ENCODE measurements around the gene FOXC1. TPM values are rescaled to one million over a fixed set of nuclear protein-coding genes. Genes with fewer than 3 reads are reported as not detected.

FOXC1 gene
- total RNA-seq, 1 donor from 2014 or later: 3.3 TPM

DNA sequence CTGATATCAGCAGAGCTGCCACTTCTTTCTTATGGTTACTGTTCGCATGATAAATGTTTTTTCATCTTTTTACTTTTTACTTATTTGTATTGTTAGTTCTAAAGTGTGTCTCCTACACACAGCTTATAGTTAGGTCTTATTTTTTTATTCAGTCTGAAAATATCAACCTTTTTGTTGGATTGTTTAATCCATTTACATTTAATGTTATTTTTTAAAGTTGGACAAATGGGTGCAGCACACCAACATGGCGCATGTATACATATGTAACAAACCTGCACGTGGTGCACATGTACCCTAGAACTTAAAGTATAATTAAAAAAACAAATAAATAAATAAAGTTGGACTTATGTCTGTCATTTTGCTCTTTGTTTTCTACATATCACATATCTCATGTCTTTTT lies 40.3 kb upstream of the FOXC1 start:
- Mint-ChIP-seq H3K9me3 (ENCODE audit: unreplicated experiment) (peaks cover 8% of the 10 kb centered on the region), H3K4me3 (ENCODE audit: unreplicated experiment) (no peak overlapping the region), H3K4me1 (ENCODE audit: low read depth, unreplicated experiment) (peaks cover 3% of the 10 kb centered on the region), H3K27ac (ENCODE audit: unreplicated experiment) (no peak overlapping the region), H3K27me3 (ENCODE audit: unreplicated experiment) (no peaks in the 10 kb centered on the region), H3K36me3 (ENCODE audit: unreplicated experiment) (peaks cover 34% of the 10 kb centered on the region)
- TF ChIP-seq, protein P1, sequence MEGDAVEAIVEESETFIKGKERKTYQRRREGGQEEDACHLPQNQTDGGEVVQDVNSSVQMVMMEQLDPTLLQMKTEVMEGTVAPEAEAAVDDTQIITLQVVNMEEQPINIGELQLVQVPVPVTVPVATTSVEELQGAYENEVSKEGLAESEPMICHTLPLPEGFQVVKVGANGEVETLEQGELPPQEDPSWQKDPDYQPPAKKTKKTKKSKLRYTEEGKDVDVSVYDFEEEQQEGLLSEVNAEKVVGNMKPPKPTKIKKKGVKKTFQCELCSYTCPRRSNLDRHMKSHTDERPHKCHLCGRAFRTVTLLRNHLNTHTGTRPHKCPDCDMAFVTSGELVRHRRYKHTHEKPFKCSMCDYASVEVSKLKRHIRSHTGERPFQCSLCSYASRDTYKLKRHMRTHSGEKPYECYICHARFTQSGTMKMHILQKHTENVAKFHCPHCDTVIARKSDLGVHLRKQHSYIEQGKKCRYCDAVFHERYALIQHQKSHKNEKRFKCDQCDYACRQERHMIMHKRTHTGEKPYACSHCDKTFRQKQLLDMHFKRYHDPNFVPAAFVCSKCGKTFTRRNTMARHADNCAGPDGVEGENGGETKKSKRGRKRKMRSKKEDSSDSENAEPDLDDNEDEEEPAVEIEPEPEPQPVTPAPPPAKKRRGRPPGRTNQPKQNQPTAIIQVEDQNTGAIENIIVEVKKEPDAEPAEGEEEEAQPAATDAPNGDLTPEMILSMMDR (IDR thresholded peaks at IDR 0.05; ENCODE audit: partially characterized antibody, unreplicated experiment): no peak
- no peak for DNase-seq

DNA sequence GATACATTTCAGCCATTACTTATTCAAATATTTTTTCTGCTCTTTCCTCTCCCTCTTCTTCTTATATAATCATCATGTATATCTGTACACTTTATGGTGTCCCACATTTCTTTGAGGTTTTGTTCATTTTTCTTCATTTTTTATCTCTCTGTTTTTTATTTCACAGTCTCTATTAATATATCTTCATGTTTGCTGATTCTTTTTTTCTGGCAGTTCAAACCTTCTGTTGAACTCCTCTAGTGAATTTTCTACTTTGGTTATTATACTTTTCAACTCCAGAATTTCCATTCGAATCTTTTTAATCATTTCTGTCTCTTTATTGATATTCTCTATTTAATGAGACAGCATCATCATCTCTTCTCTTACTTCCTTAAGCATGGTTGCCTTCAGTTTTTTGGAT lies 38.9 kb upstream of the FOXC1 start:
- TF ChIP-seq, protein P1 (IDR thresholded peaks at IDR 0.05; ENCODE audit: partially characterized antibody, unreplicated experiment): no peak
- no peaks in the 10 kb centered on the region for H3K27me3 Mint-ChIP-seq (ENCODE audit: unreplicated experiment)
- no peak overlapping the region for H3K27ac Mint-ChIP-seq (ENCODE audit: unreplicated experiment)

DNA sequence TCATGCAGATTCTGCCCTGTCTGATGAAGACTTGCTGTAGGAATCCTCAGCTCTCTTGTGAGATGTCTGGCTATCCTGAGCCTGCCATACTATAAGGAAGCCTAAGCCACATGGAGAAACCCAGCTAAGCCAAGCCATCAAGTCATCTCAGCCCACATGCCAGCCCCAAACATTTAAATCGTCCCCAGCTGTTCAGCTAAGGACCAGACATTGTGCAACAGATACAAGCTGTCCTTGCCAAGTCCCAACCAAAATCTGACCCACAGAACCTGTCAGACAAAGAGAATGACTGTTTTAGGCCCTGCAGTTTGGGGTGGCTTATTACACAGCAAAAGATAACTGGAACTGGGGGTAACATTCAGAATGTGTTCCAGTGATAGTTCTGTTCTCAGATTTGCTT lies 36.8 kb upstream of the FOXC1 start:
- no peak overlapping the region for H3K4me3 Mint-ChIP-seq (ENCODE audit: unreplicated experiment)
- H3K27ac Mint-ChIP-seq (ENCODE audit: unreplicated experiment): no peak overlapping the region
- H3K9me3 Mint-ChIP-seq (ENCODE audit: unreplicated experiment): peaks cover 8% of the 10 kb centered on the region
- peaks cover 17% of the 10 kb centered on the region for H3K4me1 Mint-ChIP-seq (ENCODE audit: low read depth, unreplicated experiment)
- DNase-seq: no peak
- H3K36me3 Mint-ChIP-seq (ENCODE audit: unreplicated experiment): peaks cover 34% of the 10 kb centered on the region
- TF ChIP-seq, protein P1 (IDR thresholded peaks at IDR 0.05; ENCODE audit: partially characterized antibody, unreplicated experiment): no peak
- no peaks in the 10 kb centered on the region for H3K27me3 Mint-ChIP-seq (ENCODE audit: unreplicated experiment)

More for the DNA sequence above, 38.9 kb upstream of the FOXC1 start:
- Mint-ChIP-seq H3K4me1 (ENCODE audit: low read depth, unreplicated experiment) (peaks cover 17% of the 10 kb centered on the region), H3K4me3 (ENCODE audit: unreplicated experiment) (no peak overlapping the region), H3K9me3 (ENCODE audit: unreplicated experiment) (peaks cover 8% of the 10 kb centered on the region), H3K36me3 (ENCODE audit: unreplicated experiment) (peaks cover 34% of the 10 kb centered on the region)
- DNase-seq: no peak

DNA sequence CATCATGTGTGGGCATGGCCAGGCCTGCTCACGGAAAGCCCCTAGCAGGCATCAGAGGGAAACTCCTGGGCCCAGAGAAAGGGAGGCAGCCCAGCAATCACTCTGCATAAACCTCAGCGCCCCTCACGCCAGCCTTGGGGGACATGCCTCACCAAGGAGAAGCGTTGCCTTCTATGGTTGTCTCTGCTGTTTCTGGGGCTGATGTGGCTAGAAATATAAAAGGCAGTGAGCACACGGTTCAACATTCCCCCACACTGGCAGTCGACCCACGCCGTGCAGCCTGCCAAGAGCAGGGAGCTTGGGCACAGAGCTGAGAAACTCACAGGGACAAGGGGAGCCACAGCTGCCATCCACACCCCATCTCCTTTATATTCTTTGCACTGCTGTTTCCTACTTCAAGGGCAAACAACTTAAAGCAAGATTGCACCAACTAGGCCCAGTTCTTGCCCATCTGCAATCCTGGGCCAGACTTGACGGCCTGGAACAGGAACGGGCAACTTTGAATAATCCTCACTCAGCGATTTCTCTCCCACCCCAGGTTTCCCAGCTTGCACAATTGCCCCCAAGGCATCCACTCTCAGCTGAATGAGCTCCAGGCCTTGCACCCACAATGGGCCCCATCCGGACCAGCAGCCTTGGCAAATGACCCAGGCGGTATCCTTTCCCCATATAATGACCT lies 35.5 kb upstream of the FOXC1 start:
- no peaks in the 10 kb centered on the region for H3K27me3 Mint-ChIP-seq (ENCODE audit: unreplicated experiment)
- H3K4me1 Mint-ChIP-seq (ENCODE audit: low read depth, unreplicated experiment): peaks cover 17% of the 10 kb centered on the region
- TF ChIP-seq, protein P1 (IDR thresholded peaks at IDR 0.05; ENCODE audit: partially characterized antibody, unreplicated experiment): no peak
- H3K27ac Mint-ChIP-seq (ENCODE audit: unreplicated experiment): no peak overlapping the region
- no peak overlapping the region for H3K4me3 Mint-ChIP-seq (ENCODE audit: unreplicated experiment)
- DNase-seq: no peak
- H3K9me3 Mint-ChIP-seq (ENCODE audit: unreplicated experiment): peaks cover 12% of the 10 kb centered on the region
- H3K36me3 Mint-ChIP-seq (ENCODE audit: unreplicated experiment): peaks cover 26% of the 10 kb centered on the region

DNA sequence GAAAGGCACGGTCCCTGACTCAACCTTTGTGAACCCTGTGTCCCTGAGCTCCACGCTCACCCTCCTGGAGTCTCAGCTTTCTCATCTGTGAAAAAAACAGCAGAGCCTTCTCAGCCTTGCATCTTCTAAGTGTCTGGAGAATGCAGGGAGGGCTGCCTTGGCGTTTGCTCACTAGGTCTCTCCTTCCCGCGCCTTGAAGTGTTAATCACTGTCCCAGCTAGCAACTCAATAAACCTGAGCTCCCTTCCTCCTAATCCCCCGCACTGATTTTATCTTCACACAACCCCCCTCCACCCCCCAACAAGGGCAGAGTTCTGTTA lies 34.9 kb upstream of the FOXC1 start:
- H3K27ac Mint-ChIP-seq (ENCODE audit: unreplicated experiment): peak overlapping the region; percentile 87

More for the DNA sequence above, 34.9 kb upstream of the FOXC1 start:
- no peak for DNase-seq
- Mint-ChIP-seq H3K4me1 (ENCODE audit: low read depth, unreplicated experiment) (peaks cover 17% of the 10 kb centered on the region), H3K36me3 (ENCODE audit: unreplicated experiment) (peaks cover 26% of the 10 kb centered on the region), H3K27me3 (ENCODE audit: unreplicated experiment) (no peaks in the 10 kb centered on the region), H3K9me3 (ENCODE audit: unreplicated experiment) (peaks cover 12% of the 10 kb centered on the region), H3K4me3 (ENCODE audit: unreplicated experiment) (peak overlapping the region; percentile 75)
- TF ChIP-seq, protein P1 (IDR thresholded peaks at IDR 0.05; ENCODE audit: partially characterized antibody, unreplicated experiment): no peak
